Activated gamma-delta T cell treated with anti-CD3 and anti-CD28 coated beads, Interleukin-2, amount 50 U/mL, for 16 hours (primary cell): Measurements from ENCODE around the gene TSPAN7.

Experiments used
- DNase-seq: peaks from one replicate; pipeline ENCODE4 v3.0.0-alpha.2; 2020; ENCODE audit warnings: low read depth

Gene TSPAN7, protein sequence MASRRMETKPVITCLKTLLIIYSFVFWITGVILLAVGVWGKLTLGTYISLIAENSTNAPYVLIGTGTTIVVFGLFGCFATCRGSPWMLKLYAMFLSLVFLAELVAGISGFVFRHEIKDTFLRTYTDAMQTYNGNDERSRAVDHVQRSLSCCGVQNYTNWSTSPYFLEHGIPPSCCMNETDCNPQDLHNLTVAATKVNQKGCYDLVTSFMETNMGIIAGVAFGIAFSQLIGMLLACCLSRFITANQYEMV

DNA sequence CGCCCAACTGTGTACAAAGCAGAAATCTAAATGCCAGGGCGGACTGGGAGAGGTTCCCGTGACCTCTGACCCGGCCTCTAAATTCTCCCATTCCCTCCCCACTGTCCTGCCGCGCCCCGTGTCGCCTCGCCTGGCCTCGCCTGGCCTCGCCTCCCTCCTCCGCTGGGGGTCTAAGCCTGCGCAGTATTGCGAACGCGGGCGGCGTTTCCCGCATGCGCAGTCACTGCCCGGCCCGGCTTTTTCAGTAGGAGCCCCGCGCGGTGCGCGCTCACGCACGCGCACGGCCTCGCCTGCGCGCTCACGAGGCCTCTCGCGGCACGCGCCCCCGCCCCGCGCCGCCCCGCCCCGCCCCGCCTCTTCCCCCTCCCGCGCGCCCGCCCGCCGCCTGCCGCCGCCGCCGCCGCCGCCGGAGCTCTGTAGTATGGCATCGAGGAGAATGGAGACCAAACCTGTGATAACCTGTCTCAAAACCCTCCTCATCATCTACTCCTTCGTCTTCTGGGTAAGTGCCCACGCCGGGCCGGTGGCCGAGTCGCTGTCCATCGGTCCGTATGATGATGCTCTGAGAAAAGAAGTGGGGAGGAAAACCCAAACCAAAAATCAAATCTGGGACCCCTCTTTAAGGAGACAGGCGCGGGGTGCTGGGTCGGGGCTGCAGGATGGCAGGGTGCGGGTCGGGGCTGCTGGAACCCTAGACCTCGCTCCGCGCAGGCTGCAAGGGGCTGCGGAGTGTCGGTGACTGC is at the start of gene TSPAN7:
TSPAN7 (plus strand) TSS at position 417 of the 743 bp plus-strand sequence; CDS start at position 422, 5 bp downstream.
- DNase-seq = peak; percentile 56

DNA sequence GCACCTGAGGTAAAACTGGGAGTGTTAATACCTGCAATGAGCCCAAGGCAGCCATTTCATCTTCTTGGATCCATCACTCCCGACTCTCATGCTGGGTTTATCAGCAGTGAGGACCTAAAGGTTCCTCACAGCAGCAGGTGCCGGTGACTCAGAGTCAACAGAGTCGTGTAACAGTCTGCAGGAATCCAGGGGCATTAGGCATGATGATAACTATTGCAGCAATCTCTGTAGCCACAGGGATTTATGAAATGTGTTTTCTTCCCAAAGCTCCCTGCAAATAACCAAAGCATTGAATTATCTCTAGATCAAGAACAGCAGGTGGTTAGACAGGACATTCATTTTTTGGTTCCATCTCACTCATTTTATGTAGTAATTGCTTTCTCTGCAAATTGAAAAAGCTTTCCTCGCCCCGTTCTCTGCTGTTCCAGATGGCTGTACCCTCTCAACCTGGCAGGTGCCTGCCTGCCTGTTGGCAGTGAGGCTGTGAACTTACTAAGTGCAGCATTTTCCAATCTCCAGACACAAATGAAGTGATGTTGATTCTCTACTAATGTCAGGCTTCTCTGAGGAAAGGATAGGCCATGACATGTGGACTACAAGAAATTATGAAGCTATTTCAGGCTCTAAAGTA is 48.1 kb upstream of the TSPAN7 start:
- no peak for DNase-seq

DNA sequence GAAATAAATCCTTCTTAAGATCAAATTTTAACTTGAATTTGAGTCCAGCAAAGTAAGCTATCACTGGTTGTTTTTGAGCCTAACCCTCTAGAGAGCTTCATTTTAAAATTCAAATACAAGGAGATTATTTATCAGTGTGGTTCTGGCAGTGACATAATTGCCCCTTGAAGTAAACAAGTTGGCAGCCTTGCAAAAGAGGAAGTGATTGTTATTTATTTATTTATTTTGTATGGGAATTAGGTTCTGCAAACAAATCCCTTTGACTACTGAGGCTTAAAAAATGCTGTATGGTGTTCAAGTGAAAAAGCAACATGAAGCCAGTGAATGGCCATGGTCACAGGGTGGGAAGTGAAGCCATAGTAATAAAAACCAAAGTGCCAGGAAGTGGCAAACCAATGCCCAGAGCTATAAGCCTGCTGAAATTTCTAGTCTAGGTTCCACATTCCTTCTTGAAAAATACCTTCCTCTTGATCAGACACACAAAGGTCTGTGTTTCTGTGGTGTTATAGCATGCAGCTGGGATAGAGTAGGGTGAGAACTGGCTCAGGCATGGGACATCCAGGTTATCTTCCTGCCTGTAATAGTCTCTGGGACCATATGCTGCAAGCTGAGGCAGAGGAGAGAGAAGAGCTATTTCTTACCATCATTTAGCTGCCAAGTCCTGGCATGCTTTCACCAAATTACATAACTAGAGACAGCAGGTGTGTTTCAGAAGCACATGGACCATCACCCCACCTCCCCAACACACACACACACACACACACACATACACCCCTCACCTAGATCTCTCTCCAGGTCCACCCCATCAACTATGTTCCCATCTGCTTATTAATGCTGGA is 47.1 kb upstream of the TSPAN7 start:
- DNase-seq = no peak

DNA sequence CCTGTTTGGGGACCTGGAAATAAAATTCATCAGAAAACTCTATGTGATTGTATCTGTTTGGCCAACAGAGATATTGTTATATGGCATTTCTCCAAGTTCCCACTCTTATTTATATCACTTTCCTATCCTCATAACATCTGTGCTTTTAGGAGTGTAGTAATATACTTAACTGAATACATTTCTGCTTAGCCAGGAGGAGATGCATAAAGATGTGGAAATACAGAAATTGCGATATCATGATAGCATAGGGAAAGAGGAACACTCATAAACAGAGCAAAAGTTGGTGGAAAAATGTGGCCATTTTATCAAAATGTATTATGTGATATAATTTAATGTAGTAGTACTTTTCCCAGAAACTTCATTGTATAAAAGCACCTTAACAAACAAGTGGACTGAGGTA is 46.1 kb upstream of the TSPAN7 start:
- DNase-seq = no peak

DNA sequence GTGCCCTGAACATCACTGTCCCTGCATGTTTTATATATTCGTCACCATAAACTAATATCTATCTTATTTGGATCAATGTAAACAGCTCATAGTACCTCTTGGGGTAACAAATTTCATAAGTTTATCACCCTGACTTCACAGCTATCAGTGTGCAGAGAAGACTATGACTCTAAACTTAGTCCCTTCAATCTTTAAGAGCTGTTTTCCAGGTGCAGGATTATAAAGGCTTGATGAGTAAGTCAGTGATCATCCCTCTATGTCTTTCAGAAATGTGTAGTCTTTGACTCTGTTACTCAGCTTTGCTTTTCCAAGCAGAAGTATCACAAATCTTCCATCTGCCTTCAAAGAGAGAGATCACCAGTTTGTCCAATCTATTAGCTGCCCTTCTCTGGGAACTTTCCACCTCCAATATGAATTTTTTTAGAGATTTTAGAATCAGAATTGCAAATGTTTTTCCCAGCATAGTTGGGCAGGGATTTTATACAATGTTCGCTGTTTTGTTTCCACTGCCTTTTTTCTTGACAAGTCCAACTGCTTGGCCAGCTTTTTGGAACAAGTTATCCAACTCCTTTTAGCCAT is 45.1 kb upstream of the TSPAN7 start:
- DNase-seq = no peak

DNA sequence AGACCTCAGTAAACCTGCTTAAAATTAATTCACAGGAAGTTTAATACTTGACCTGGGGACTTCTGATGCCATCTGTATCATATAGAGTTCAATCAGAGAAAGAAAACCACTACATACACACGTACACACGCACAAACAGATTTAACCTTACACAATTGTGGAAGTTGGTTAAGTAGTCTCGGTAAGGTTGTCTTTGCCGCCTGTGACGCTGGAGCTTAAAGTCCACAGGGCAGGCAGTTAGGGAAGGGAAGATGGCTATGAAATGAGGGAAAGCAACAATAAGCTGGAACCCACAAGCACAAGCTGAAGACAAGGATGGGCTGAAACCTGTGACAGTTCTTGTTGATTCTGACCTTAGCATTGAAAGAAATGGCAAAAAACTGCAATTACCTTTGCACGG is 41.7 kb upstream of the TSPAN7 start:
- DNase-seq = no peak

DNA sequence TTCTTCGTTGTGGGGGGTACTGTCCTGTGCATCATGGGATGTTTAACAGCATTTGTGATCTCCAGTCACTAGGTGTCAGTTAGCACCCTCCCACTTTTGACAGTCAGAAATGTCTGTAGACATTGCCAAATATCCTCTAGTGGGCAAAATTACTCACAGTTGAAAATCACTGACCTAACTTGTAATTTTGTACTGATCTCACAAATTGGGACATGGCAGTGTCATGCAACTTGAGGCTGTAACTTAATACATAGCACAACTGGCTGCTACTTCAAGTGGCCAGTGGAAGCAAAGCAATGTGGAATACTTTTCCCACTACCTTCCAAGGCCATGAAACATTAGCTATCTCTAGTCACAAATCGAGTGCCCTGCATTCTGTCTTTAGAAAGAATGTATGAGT is 23.2 kb upstream of the TSPAN7 start:
- no peak for DNase-seq

DNA sequence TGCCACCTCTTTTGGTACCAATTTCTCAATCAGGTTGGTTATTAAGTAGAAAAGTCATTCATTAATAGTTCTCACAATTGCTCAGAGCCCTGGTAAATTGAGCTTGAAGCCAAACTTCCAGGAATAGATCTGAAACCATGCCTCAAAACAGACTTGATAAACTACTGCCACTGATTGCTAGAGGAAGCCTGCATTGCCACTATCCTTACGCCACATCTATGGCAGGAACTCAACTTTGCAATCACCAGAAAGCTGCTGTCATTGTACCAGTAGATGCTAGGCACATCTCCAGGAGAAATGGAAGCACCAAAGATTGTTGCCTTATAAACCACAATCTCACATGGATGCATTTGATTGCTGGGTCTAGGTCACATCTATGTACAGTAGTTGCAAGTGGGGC is 21.6 kb upstream of the TSPAN7 start:
- no peak for DNase-seq

DNA sequence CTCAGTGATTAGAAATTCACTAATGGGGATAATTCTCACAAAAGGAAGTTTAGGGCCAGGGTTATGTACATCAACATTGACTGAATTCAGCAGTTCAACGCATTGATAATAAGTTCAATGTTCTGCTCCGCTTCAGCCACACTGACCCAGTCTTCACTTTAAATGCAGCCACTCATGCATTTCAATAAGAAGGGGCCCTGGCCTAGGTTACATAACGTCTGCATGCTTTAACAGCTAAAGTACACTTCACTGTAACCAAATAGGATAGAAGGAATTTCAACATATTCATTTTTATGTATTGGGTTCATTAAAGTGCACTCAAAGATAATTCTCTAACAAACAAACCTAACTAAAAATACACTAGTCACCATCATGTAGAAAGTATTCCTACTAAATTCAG is 12.8 kb upstream of the TSPAN7 start:
- DNase-seq = no peak

DNA sequence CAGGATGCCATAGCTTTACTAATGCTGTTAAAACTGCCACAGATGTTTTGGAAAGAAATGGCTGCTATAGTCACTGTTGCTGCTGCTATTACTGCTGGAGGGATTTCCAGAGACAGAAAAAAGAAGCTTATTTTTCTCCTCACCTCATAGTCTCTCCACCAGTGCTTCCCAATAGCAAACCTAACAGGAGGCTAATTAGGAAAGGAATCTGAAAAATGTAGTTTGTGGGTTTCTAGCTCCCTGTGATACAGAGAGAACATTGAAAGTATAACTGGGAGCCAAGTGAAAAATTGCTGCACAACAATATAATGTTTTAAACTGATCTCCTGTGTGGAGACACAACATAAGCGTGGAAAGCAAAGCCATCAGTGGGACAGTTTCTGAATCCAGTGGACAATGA is 8.6 kb upstream of the TSPAN7 start:
- no peak for DNase-seq

DNA sequence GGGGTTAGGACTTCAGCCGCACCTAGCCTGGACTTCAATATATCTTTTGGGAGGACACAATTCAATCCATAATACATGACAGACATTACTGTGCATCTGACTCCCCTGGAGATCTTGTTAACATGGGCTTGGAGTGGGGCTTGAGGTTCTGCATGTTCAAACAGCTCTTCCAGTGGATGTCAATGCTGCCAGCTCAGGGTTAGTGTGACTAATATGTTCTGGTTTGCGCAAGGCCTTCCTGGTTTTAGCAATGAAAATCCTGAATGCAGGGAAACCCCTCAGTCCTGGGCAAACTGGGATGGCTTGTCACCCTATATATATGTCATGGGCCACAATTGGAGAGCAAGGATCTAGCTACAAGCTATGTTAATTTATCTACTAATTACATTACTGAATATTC is 2.7 kb upstream of the TSPAN7 start:
- DNase-seq = no peak

DNA sequence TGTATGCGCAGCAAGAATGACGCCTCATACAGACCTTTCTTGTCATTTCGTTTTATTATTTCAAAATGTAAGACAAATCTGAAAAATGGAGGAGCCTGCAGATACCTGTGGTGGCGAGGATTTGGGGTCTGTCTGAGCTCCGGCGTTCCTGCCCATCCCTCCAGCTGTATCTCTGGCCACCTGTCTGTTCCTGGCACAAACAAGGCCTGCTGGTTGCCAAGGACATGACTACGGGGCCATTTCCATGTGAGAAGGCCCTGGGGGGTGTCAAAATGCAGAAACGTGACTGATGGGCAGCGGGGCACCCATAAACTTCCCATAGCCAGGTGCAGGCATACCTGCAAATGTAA is 591 bp upstream of the TSPAN7 start:
- DNase-seq = no peak

DNA sequence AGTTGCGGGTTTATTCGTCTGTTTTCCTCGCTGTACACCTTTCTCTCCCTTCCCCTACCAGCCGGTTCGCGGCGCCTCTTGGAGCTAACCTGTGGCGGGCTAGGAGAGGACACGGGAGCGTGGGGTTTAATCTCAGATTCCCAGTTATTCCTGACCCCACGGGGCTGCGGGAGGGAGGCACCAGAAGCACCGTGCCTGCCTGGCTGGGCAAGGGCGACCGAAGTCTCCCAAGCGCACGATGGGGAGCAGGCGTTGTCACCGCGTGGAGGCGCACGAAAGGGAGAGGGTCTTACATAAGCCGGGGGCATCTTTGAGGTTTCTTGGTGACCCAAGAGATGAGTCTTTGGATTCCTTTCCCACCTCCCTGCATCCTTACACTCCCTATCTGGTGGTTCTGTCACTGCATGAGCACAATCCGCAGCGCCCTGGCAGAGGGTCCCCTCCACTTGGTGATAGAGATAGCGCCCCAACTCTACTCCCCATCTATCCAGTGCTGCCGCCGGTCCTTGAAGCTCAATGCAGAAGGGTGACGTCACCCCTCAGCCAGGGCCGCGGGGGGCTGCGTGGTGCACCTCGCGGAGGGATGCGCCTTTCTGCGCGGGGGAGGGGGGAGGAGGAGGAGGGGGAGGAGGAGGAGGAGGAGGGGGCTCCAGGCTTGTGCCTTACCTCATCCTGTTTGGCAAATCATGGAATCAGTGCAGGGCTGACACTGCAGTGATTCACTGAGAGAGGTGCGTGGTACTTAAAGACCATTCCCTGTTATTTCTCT is 793 bp downstream of the TSPAN7 start:
- no peak for DNase-seq

DNA sequence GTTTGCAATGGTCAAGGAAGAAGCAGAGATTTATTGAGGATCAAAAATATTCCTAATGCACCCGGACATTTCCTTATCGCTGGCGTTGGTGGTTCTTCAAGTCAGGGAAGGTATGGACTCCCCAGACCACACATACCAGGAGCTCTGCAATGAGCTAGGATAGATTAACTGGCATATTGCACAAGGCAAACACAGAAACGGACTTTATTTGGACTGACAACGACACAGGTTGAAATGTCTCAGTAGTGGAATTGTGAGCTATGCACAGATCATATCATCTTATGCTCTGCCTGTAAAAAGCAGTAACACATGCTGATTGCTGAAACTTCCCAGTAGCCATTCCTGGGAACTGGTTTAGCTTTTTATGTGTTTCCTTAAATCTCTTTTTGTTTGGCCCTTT is 1.7 kb downstream of the TSPAN7 start:
- no peak for DNase-seq

DNA sequence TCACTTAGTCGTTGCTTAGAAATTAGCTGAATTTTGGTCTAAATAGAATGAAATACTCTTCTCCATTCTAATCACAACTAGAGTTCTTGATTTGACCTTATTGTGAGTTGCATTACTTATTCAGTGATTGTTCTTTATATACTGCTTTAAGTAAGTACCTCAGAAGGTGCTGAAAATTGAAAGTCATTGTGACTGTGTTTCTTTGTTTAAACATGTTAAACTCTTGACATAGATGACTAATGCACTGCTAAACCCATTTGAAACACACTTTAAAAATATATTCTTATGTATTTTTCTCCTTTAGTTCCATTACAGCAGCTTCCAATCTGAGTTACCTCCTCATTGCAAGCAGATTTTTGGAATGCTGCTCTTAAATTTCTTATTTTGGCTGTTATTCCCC is 9.1 kb downstream of the TSPAN7 start:
- DNase-seq = no peak

DNA sequence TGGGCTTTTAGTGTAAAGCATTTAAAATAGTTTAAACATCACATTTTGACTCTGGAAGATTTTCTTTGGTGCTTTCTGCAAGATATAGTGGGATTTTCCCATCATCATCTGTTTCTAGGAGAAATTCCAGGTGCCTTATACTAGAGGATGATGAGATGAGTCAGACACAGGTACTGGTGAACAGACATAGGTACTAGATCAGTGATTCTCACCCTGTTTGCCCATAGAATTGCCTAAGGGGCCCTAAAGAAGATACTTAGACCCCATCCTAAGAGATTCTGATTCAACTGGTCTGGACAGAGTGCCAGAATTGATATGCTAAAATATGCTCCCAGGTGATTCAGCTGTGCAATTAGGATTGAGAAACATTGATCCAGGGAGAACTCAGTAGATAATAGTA is 9.7 kb downstream of the TSPAN7 start:
- DNase-seq = no peak

DNA sequence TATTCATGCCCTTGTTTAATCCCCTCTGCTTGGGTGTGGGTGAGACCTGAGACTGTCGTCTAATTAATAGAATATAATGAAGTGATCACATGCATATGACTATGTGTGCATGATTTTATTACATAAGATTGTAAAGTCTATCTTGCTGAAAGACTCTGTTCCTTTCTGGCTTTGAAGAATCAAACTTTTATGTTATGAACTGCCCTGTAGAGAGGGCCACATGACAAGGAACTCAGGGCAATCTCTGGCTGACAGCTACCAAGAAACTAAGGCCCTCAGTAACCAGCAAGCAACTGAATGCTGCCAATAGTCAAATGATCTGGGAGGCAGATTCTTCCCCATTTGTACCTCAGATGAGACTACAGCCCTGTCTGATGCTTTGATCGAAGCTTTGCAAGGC is 13.5 kb downstream of the TSPAN7 start:
- DNase-seq = no peak

DNA sequence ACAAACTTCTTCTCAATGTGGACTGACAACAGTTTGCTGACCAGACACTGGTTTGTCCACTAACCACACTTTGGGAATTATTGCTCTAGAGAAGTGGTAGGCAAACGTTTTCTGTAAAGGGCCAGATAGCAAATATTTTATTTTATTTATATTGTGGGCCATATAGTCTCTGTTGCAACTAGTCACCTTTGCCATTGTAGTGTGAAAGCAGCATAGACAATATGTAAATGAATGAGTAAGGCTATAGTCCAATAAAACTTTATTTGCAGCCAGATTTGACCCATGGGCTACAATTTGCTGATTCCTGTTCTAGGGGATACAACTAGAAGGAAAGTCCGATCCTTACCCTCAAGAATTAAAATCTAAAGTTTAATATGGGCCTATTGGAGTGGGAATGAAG is 14.5 kb downstream of the TSPAN7 start:
- DNase-seq = no peak

DNA sequence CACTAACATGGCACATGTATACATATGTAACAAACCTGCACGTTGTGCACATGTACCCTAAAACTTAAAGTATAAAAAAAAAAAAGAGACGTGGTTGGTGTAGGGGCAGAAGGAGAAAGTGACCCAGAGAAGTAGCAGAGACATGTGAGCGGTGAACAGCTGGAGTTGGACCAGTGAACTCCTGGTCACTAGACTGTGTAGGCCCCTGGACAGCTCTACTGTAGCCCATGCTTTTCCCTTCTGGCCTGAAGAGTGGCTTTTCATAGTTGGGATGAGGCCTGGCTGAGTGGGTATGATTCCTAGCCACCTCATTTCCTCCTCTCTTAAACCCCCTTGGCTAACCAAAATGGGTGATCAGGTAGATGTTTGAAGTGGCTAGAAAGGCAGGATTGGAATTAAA is 16.4 kb downstream of the TSPAN7 start:
- DNase-seq = no peak

DNA sequence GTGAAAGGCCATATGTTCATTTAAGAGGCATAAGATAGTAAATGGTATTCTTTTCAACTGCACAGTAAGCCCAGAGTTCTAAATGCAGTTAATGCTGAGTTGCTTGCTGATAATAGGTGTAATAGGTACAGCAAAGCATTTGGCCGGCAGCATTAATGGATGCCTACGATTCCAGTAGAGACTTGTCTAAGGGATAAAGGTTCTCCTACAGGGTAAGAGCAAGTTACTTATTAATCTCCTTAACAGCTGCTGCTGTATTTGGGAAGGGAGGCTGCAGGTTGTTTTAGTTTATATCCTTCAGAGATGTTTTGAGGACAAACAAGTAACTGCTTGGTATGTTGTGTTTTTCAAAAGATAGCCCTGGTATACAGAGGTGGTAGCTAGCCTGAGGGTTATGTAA is 16.8 kb downstream of the TSPAN7 start:
- no peak for DNase-seq

DNA sequence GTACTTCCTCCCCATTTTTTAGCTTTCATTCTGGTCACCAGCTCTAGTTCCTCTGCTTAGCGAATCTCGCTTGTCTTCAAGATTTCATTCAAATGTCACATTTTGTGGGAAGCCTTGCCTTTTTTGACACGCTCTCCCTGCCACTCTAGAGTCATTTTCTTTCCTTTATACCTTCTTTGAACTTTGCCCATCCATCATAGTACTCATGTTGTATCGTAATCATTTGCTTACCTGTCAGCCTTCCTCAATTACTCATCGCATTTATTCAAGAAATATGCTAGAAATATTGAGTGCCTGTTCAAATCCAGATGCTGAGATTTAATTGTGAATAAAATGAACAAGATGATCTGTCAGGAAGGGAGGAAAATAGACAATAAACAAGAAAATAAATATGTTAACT is 21.8 kb downstream of the TSPAN7 start:
- no peak for DNase-seq

DNA sequence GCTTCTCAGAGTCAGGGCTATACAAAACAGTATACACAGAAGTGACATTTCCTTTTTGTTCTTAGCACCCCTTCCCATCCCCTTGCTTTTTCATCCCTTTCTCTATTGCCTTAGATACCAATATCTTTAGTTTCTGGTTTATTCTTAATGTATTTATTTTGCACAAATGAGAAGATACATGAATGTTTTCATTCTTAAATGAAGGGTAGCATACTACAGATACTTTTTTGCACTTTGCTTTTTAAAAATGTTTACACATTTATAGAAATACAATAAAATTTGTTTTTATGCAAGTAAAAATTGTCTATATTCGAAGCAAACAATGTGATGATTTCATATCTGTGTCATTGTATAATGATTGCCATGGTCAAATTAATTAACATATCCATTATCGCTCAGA is 33.1 kb downstream of the TSPAN7 start:
- DNase-seq = no peak
